NCI-H2171 treated with DMSO at 0.1 percent for 48 hours (cell line): ENCODE data around the gene ALDH3B2.
"Not testable (repeated sequence)": the region's sequence is repeated elsewhere in the genome, so short reads cannot be mapped to it uniquely, and the experiment has no call there.

Experiments used
- DNase-seq: peaks from one replicate; lab custom pipeline; 2025; lab: John Stamatoyannopoulos, UW

The ALDH3B2 gene

GRCh38 chr11:67674442-67674871 lies at the start of gene ALDH3B2:
Gene ALDH3B2 (minus strand): TSS chr11:67674623. CDS start chr11:67666935, 7,688 bp downstream.
- DNase-seq, result no peak

- not testable (repeated sequence) for DNase-seq
These were observed 48.6 kb upstream of the ALDH3B2 start for GRCh38 chr11:67723036-67723435.

GRCh38 chr11:67716226-67716625 lies 41.8 kb upstream of the ALDH3B2 start:
- not testable (repeated sequence) for DNase-seq

DNA sequence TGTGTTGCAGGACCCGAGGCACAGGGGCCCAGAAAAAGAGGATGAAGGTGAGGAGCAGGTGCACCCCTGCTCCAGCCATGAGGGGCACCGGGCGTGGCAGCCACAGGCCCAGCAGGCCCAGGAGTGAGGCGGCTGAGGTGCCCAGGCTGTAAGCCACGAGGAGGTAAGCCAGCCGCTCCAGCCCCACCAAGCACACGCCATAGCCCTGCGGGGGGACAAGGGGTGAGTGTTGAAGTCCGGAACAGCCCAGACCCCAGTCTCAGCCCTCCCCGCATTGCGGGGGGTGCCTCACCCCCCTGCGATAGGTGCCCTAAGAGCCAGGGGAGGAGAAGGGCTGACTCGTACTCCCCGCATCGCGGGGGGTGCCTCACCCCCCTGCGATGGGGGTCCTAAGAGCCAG lies 41.4 kb upstream of the ALDH3B2 start:
- not testable (repeated sequence) for DNase-seq

GRCh38 chr11:67713892-67714509 lies 39.6 kb upstream of the ALDH3B2 start:
- DNase-seq, result not testable (repeated sequence)

DNA sequence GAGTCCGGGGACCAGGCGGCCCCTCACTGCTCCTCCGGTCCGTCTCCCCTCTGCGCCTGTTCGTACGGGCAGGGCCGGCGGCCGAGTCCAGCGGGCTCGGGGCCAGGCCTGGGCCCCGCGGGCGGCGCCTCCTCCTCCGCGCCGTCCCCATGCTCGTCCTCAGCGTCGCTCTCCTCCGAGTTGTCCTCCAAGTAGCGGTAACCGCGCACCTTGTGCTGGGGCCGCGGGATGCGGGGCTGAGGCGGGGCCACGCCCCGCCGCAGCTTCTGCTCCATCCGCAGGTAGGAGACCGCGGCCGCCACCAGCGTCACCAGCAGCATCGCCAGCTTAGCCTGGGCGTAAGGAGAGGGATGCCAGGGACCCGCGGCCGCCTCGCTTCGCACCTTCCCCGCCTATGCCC lies 37.3 kb upstream of the ALDH3B2 start:
- not testable (repeated sequence) for DNase-seq

DNA sequence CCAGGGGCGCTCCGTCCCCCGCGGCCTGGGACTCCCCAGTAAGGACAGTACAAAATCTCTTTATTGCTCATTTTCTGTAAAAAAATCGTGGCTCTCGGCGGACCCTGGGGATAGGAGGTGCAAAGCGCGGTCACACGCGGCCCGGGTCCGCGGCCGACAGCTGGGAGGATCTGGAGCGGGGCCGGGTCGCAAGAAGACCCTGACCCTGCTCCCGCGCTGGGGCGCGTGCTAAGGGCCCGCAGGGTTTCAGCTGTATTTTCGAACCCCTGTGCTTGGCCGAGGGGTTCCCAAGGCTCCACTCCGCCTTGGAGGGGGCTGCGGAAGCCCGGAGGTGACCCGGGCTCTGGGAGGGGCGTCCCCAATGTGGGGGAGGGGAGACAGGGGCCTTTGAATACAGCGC lies 36.8 kb upstream of the ALDH3B2 start:
- DNase-seq, result not testable (repeated sequence)

- not testable (repeated sequence) for DNase-seq
These were observed 35.4 kb upstream of the ALDH3B2 start for GRCh38 chr11:67709806-67710205.

GRCh38 chr11:67705264-67705663 lies 30.8 kb upstream of the ALDH3B2 start:
- no peak for DNase-seq

DNA sequence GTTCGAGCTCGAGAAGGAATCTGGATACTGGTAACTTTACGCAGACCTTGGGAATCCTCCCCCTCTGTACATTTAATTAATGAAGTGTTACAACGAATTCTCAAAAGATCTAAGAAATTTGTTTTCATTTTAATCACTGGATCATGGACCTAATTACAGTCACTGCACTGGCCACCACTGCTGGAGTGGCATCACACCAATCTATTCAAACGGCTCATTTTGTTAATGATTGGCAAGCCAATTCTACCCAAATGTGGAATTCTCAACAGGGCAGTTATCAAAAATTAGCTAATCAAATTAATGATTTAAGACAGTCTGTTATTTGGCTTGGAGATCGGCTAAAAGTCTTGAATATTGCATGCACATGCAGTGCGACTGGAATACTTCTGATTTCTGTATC lies 30.1 kb upstream of the ALDH3B2 start:
- DNase-seq, result no peak

- DNase-seq, result not testable (repeated sequence)
These were observed 29.3 kb upstream of the ALDH3B2 start for GRCh38 chr11:67703709-67704108.

- DNase-seq, result peak; percentile 69
These were observed 26.3 kb upstream of the ALDH3B2 start for GRCh38 chr11:67700548-67701262.

DNA sequence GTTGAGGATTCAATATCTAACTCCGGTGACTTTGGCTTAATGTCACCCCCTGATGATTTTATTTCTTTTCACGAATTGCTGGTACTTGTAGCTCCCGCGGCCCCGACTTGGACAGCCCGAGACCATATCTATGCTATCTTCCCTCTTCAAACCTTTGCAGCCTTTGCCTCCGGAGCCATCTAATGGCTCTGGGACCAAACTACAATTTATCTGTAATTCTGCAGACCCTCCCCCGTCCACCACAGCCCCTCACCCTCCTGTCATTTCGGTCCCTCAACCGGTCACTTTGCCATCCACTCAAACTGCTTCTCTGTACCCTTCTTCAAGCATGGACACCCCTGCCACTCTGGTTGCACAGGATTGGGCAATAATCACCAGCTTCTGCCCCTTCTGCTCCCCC lies 25.7 kb upstream of the ALDH3B2 start:
- DNase-seq, result no peak

DNA sequence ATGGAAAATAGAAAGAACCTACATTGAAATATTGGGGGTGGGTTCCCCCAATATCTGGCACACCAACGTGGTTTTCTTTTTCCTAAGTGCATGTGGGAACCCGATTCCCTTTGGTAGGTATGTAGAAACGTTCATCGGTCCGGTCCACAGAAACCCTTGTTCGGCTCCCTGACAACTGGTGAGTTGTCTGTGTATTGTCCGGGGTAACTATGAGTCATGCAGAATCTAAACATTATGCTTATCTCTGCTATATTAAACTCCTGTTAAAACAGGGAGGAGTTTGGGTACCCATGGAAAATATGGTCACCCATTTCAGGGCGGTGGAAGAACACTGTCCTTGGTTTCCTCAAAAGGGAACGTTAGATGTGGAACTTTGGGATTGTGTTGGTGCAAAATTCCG lies 25.1 kb upstream of the ALDH3B2 start:
- DNase-seq, result no peak

GRCh38 chr11:67698247-67698646 lies 23.8 kb upstream of the ALDH3B2 start:
- no peak for DNase-seq

DNA sequence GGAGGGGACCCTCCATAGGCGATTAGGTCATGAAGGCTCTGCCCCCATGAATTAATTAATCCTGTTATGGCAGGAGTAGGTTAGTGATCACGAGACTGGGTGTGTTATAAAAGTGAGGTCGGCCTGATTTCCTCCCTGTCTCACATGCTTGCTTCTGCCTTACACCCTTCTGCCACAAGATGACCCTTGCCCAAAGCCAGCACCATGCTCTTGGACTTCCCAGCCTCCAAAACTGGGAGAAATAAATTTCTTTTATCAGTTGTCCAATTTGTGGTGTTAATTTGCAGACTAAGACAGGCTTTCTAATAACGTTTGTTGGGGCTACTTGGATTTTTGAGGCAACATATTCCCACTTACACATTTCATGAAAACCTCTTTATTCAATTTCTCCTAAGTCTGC lies 23.4 kb upstream of the ALDH3B2 start:
- no peak for DNase-seq

- DNase-seq, result no peak
These were observed 22.6 kb upstream of the ALDH3B2 start for GRCh38 chr11:67696998-67697397.

GRCh38 chr11:67695606-67696005 lies 21.2 kb upstream of the ALDH3B2 start:
- DNase-seq, result no peak

- DNase-seq, result no peak
These were observed 20.6 kb upstream of the ALDH3B2 start for GRCh38 chr11:67694875-67695555.

- no peak for DNase-seq
These were observed 16.7 kb upstream of the ALDH3B2 start for GRCh38 chr11:67691149-67691548.

- DNase-seq, result no peak
These were observed 14.8 kb upstream of the ALDH3B2 start for GRCh38 chr11:67689178-67689577.

- no peak for DNase-seq
These were observed 13.6 kb upstream of the ALDH3B2 start for GRCh38 chr11:67687986-67688385.
